ENCODE data around the gene AP5Z1. TPM values are rescaled to one million over a fixed set of nuclear protein-coding genes. Genes with fewer than 3 reads are reported as not detected.

Gene AP5Z1
- total RNA-seq, 1 experiment from 2014 or later: 38.3 TPM

GRCh38 chr7:4770886-4771285, 4.5 kb upstream of the AP5Z1 start:
- Histone ChIP-seq H2BK15ac (ENCODE audit: low read depth, low read length) (no peak overlapping the region; the same call in 1 of the 2 replicates), H3K4ac (ENCODE audit: low read depth, low read length) (no peak overlapping the region), H3K9me3 (ENCODE audit: control insufficient read depth, low read depth, low read length) (no peaks in the 10 kb centered on the region), H3K79me1 (ENCODE audit: insufficient read depth, low read depth, low read length, poor library complexity, severe bottlenecking) (no peaks in the 10 kb centered on the region), H4K91ac (ENCODE audit: insufficient read length, low read depth, low read length) (no peak overlapping the region), H2BK20ac (ENCODE audit: low read depth, low read length, poor library complexity, severe bottlenecking) (no peak overlapping the region), H3K9ac (ENCODE audit: extremely low read depth, insufficient read length, low read length) (no peak overlapping the region), H3K4me1 (ENCODE audit: insufficient read depth, low read length) (no peaks in the 10 kb centered on the region), H3K27me3 (ENCODE audit: insufficient read depth, low read length) (no peaks in the 10 kb centered on the region), H3K56ac (ENCODE audit: insufficient read length, low read depth, low read length) (no peak overlapping the region), H2BK12ac (ENCODE audit: insufficient read length, low read depth, low read length) (no peak overlapping the region), H3K23ac (ENCODE audit: insufficient read length, low read depth, low read length) (no peak overlapping the region), H2BK5ac (ENCODE audit: insufficient read length, low read length) (no peak overlapping the region), H3K14ac (ENCODE audit: insufficient read depth, low read length) (no peak overlapping the region), H3K18ac (ENCODE audit: insufficient read length, low read depth, low read length) (no peak overlapping the region), H3K23me2 (ENCODE audit: insufficient read length, low read depth, low read length, poor library complexity, severe bottlenecking) (peaks cover 12% of the 10 kb centered on the region), H4K8ac (replicated peaks; ENCODE audit: insufficient read length, low read depth, low read length) (no peak overlapping the region), H2AFZ (ENCODE audit: low read length) (no peak overlapping the region), H3T11ph (ENCODE audit: low read length) (no peak overlapping the region), H3K4me2 (ENCODE audit: insufficient read depth, insufficient read length, low read length) (no peak overlapping the region), H4K20me1 (ENCODE audit: control insufficient read depth, insufficient read depth, insufficient read length) (no peaks in the 10 kb centered on the region), H3K79me2 (ENCODE audit: insufficient read depth, low read length) (no peaks in the 10 kb centered on the region), H2BK120ac (ENCODE audit: low read depth, low read length, poor library complexity, severe bottlenecking) (no peak overlapping the region), H2AK5ac (ENCODE audit: insufficient read length, low read length) (no peak overlapping the region), H3K27ac (ENCODE audit: insufficient read length, low read depth, low read length) (no peak overlapping the region), H4K5ac (ENCODE audit: insufficient read length, low read depth, low read length) (no peak overlapping the region)
- DNase-seq: no peak
- no CpG with 5 or more reads among the region's 9 CpGs for WGBS (ENCODE audit: extremely low coverage, insufficient read length, low lambda C conversion rate)
- peaks cover 9 to 11% of the 10 kb centered on the region in 2 experiments for H3K4me1 Mint-ChIP-seq
- H3K36me3 Mint-ChIP-seq (ENCODE audit: insufficient read depth in 1 of 3, low read depth in 3 of 3): peaks cover 0 to 4% (median 0%) of the 10 kb centered on the region in 3 experiments; a peak in 2 of 7 replicates
- no peak overlapping the region for H3K4me3 Mint-ChIP-seq
- H3K27me3 Mint-ChIP-seq (ENCODE audit: low read depth): peaks cover 3% of the 10 kb centered on the region; the same call in 1 of the 2 replicates
- no peaks in the 10 kb centered on the region for H3K9me3 Mint-ChIP-seq
- H3K27ac Mint-ChIP-seq: no peak overlapping the region
- TF ChIP-seq CTCF (conservative IDR thresholded peaks at IDR 0.05): no peak

All from H9 (cell line).